Stimulated activated CD4-positive, alpha-beta T cell treated with anti-CD3 and anti-CD28 coated beads, Interleukin-4, amount 100 ng/mL, for 4 hours (primary cell): ENCODE results near the gene ATXN3.
A peak's percentile ranks its signal among the peaks of the same experiment; 100 is the strongest.

Experiments used
- DNase-seq, 2 experiments: peaks; one replicate each; pipeline ENCODE4 v3.0.0-alpha.2; 2020

ATXN3 gene

GRCh38 chr14:92106143-92106926 lies at the start of gene ATXN3:
Gene ATXN3, minus strand, starts transcription at chr14:92106582. Its CDS starts 30 bp downstream, at chr14:92106552.
- DNase-seq: peak; percentile 94 to 96

DNA sequence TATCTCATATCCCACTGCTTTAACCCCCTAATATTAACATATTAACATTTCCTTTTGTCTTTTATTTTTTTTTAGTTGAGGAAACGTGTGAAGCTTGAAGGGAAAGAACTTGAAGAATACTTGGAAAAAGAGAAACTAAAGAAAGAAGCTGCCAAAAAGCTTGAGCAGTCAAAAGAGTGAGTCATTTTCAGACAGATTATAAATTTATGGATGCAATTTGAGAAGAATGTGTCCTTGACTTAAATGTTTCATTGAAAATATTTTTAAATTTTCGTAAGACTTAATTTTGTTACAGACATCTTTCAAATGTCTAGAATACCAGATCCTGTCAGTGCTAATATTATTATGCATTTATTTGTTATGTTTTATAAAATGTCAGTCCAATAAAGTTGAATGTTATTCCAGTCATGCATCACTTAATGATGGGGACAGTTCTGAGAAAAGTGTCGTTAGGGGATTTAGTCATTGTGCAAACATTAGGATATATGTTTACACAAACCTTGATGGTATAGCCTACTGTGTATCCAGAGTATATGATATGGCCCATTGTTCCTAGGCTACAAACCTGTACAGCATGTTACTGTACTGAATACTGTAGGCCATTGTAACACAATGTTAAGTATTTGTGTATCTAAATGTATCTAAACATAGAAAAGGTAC lies 48.0 kb upstream of the ATXN3 start:
- DNase-seq: no peak

GRCh38 chr14:92153581-92153980 lies 47.2 kb upstream of the ATXN3 start:
- DNase-seq: no peak

DNA sequence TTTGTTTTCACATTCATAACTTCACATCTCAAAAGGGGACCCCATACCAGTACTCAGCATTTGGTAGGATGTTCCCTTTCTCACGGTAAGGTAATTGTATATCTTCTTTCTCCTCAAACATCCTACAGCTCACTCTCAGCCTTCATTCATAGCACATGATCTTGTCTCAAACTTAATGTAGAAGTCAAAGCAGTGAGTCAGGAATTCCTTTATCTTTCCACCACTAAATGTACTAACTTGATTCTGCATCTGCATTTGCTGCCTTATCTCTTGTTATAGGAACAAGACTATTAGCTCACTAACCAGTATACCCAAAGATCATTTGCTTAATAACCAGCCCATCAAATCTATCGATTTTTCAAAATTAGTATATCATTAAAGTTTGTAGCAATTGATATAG lies 38.3 kb upstream of the ATXN3 start:
- DNase-seq: no peak

DNA sequence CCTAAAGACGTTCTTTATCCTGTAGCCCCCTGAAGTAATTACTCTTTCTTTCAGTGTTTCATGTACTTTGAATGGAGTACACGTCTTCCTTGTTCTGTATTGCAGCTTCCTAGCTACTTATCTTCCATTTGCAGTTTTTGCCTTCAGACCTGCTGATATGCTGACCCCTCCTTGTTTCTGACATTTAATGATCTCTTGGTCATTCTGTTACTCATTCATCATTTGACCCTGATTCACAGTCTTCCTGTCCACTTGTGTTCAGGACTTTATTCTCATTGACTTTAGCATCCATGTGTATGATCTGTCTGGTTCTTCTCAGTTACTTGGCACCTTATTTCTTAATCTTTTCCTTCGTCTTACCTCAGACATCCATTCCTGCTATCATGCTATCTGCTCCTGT lies 37.6 kb upstream of the ATXN3 start:
- DNase-seq: no peak

DNA sequence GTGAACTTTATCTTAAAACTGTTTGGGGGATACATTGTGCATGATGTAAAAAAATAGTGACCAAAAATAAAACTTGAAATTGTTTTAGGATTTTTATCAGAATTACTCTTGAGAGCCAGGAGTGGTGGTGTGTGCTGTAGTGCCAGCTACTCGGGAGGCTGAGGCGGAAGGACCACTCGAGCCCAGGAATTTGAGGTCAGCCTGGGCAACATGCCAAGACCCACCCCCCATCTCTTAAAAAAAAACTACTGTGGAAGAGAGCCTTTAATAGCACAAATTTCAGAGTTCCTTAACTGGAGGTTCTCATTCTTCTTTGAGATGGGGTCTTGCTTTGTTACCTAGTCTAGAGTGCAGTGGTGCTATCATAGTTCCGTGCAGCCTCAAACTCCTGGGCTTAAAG lies 36.9 kb upstream of the ATXN3 start:
- DNase-seq: no peak

DNA sequence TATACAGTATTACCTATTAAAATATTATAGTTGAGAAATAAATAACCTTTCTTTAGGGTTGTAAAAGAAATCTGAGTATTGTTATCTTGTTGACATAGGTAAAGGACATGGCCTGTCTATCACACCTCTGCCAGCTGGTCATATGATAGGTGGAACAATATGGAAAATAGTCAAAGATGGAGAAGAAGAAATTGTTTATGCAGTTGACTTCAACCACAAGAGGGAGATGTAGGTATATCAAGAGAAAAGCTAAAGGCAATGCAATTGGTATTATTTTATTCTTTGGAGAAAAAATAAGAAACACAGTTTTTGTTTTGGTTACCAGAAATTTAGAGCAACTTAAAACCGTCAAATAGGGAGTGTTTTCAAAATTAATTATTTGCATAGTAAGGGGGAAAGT lies 28.9 kb upstream of the ATXN3 start:
- no peak for DNase-seq

DNA sequence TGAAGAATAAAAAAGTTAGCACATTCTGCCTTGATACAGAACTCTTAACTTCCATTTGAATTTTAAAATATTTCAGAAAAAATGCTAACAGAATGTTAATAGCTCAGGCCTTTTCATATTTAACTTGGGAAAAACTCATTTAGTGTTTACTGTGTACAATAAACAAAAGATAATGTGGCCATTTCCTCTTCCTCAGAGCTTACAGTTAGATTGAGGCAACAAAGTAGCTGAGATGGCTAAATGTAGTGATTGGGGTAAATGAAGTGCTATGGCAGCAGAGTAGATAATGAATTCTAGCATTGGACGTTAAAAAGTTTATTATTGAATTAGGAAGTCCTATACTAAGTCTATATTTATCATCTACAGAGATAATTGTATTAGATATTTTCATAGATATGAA lies 28.1 kb upstream of the ATXN3 start:
- no peak for DNase-seq

- no peak for DNase-seq
Observed at GRCh38 chr14:92122761-92123160, 16.4 kb upstream of the ATXN3 start.

DNA sequence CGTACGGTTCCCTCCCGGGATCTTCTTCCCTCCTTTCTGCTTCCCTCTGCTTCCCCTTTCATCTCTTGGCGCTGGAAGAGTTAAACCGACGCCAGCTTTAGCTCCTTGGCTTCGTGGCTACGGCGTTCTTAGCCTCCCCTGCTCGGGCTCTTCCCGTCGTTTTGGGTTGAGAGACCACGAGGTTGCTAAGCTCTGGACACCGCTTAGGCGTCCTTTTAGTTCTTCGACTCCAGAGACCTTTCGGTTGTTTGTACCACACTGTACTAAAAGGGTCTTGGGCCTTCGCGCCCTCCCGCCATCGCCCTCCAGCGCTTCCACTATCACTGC lies 15.9 kb upstream of the ATXN3 start:
- DNase-seq: peak in 1 of 2 experiments; percentile 3

GRCh38 chr14:92121670-92122350 lies 15.4 kb upstream of the ATXN3 start, which contains the start of the genes CPSF2 and NDUFB1:
Gene CPSF2, plus strand, starts transcription at chr14:92121969. Its CDS starts 9,016 bp downstream, at chr14:92130985.
Gene NDUFB1, minus strand, starts transcription at chr14:92121706. Its CDS starts 4,069 bp downstream, at chr14:92117637.
- DNase-seq: peak; percentile 78 to 83

GRCh38 chr14:92121207-92121669 lies 14.9 kb upstream of the ATXN3 start:
- no peak for DNase-seq

DNA sequence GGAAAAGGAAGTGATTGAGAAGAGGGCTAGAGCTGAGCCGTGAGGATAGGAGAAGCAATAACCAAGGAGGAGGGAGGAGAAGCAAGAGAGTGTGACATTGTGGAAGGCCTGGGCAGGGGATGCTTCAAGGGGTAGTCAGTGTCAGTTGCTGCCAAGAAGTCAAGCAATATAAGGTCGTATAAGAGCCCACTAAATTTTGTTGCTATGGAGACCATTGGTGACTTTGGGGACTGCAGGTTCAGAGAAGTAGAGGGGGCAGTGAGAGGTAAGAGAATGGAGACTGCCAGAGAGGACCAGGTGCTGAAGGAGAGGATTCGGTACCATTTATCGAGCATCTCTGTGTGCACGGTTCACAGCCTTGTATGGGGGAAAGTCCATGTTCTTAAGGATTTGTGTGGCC lies 3.1 kb upstream of the ATXN3 start:
- DNase-seq: no peak

DNA sequence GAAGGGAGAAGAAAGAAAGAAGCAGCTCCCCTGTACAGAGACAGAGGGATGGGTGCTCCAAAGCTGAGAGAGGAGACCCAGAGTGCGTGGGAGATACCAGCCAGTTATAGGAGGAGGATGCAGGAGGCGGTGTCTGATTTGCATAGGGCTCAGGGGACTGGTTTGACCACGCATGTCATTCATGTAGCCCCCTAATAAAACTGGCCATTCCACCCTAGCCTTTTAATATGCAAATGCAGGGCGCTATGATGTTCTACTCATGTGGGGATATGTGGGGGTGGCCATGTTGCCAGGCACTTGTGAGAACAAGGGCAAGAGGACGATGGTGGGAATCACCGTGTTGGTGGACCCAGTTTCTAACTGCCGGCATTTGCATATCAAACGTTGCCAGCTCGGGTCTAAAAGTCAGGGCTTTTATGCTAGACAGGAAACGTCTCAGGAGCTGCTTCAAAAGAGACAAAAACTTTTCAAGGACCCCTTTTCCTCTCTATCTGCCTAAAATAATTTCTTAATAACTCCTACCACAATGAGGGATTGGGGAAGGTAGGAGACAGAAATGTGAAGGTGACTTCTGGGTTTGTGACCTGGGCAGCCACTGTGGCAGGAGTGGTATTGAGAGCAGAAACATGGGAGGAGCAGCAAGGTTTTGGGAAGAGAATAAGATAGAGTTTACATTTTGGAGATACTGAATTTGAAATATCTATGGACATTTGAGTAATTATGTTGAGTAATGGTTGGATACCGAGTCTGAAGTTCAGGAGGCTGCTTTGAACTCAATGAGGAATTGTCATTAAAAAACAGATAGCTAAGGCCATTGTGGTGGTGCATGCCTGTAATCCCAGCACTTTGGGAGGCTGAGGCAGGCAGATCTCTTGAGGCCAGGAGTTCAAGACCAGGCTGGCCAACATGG lies 2.2 kb upstream of the ATXN3 start:
- DNase-seq: peak in 1 of 2 experiments; percentile 30

- no peak for DNase-seq
Observed at GRCh38 chr14:92105893-92106142, 564 bp downstream of the ATXN3 start.

DNA sequence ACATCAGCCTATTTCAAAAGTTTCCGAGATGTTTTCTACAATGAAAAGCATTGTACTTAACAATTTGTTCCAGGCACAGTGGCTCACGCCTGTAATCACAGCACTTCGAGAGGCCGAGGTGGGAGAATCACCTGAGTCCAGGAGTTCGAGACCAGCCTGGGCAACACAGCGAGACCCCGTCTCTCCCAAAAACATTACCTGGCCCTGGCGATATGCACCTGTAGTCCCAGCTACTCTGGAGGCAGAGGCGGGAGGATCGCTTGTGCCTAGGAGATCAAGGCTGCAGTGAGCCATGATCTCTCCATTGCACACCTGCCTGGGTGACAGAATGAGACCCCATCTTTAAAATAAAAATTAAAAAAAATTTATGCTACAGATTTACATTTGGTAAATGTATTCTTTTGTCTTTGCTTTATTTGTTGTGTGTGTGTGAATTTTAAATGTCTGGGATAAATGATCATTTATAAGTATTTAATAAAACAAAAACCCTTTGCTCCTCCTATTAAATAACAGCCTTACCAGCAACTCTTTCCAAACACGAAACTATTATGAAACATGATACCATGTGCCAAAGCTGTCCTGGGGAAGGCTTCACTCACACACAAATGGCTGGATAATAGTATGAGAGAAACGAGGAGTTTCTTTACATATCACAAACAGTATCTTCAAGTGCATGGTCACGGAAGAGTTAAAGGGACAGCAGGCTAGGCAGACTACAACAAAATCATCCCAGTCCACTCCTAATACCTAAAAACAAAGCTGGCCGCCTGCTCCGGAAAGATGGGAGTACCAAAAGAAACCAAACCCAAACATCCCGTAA lies 1.1 kb downstream of the ATXN3 start:
- no peak for DNase-seq

DNA sequence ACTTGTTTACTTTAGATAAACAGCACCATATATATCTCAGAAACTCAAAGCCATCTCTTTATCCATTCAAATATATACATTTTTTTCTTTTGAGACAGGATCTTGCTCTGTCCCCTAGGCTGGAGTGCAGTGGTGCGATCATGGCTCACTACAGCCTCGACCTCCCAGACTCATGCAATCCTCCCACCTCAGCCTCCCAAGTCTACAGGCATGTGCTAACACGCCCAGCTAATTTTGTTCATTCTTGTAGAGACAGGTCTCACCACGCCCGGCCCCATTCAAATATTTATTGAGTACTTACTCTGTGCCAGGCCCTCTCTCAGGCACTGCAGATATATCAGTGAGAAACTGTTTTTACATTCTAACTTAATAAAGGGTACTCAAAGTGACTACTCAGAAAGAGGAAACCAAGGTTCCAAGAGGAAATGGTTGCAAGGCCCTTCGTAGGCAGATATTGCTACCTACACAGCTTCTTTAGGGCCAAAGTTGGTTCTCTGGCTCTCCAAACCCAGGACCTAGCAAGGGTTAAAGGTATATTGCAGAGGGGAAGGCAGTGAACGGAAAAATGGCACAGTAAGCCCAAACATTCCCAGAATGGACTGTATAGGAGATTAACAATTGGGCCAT lies 2.9 kb downstream of the ATXN3 start:
- DNase-seq: no peak

GRCh38 chr14:92099802-92100201 lies 6.6 kb downstream of the ATXN3 start:
- DNase-seq: no peak

DNA sequence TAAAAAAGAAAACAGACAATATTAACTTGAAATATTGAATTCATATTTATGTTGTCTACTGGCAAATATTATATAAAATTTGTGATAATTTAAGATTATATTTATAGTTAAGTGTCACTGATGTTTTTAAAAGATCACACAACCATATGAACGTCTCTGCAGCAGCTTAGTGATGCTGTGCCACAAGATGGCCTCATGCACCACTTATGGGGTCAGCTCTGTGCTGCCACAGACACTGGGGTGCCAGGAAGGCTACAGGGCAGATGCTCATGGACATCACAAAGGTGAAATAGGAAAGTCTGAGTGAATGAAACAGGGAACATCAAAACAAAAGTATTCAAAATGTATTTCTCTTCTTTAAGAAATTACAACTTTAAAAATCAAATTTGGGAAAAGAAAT lies 13.1 kb downstream of the ATXN3 start:
- no peak for DNase-seq

GRCh38 chr14:92088494-92088893 lies 17.9 kb downstream of the ATXN3 start:
- no peak for DNase-seq

DNA sequence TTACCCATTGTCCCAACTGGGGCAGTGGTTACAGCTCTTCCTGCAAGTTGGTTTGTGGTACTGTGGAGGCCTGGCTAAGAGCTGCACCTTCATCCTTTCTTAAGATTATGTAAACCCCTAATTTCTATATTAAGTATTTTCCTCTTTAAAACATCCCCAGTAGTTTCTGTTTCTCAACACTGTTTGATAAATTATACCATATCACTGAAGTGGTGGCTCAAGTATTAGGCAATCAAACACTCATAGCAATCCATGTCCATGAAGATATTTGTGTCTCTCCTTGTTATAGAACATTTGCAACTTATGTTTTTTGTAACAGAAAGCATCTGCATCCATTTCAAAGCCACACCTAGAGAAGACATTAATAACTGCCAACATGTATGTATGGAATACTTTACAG lies 31.8 kb downstream of the ATXN3 start:
- no peak for DNase-seq
